Measurements from ENCODE around the gene SIGLEC12.

GRCh38 chr19:51524666-51525264 is 23.2 kb upstream of the SIGLEC12 start:
- no peak for TF ChIP-seq ZNF302 (CRISPR knock-in tag; IDR thresholded peaks at IDR 0.05)
- TF ChIP-seq, protein P1, sequence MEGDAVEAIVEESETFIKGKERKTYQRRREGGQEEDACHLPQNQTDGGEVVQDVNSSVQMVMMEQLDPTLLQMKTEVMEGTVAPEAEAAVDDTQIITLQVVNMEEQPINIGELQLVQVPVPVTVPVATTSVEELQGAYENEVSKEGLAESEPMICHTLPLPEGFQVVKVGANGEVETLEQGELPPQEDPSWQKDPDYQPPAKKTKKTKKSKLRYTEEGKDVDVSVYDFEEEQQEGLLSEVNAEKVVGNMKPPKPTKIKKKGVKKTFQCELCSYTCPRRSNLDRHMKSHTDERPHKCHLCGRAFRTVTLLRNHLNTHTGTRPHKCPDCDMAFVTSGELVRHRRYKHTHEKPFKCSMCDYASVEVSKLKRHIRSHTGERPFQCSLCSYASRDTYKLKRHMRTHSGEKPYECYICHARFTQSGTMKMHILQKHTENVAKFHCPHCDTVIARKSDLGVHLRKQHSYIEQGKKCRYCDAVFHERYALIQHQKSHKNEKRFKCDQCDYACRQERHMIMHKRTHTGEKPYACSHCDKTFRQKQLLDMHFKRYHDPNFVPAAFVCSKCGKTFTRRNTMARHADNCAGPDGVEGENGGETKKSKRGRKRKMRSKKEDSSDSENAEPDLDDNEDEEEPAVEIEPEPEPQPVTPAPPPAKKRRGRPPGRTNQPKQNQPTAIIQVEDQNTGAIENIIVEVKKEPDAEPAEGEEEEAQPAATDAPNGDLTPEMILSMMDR (IDR thresholded peaks at IDR 0.05) = no peak
- TF ChIP-seq MAX (IDR thresholded peaks at IDR 0.05) = no peak
- TF ChIP-seq ELK1 (IDR thresholded peaks at IDR 0.05; ENCODE audit: low read depth, low read length) = no peak
- no peak for TF ChIP-seq GATA3 (IDR thresholded peaks at IDR 0.05; ENCODE audit: borderline replicate concordance)
- TF ChIP-seq POLR2A (IDR thresholded peaks at IDR 0.05; ENCODE audit: low read length) = no peak
- TF ChIP-seq ZFP36 (IDR thresholded peaks at IDR 0.05; ENCODE audit: borderline replicate concordance, partially characterized antibody) = no peak
- TF ChIP-seq CHD4 (IDR thresholded peaks at IDR 0.05; ENCODE audit: borderline replicate concordance) = no peak
